NCI-H1930 (cell line): Measurements from ENCODE around the gene UBL4A.

Experiments used
- DNase-seq, 2 experiments: peaks; one replicate each; lab custom pipeline; 2025; lab: John Stamatoyannopoulos, UW

UBL4A gene

DNA sequence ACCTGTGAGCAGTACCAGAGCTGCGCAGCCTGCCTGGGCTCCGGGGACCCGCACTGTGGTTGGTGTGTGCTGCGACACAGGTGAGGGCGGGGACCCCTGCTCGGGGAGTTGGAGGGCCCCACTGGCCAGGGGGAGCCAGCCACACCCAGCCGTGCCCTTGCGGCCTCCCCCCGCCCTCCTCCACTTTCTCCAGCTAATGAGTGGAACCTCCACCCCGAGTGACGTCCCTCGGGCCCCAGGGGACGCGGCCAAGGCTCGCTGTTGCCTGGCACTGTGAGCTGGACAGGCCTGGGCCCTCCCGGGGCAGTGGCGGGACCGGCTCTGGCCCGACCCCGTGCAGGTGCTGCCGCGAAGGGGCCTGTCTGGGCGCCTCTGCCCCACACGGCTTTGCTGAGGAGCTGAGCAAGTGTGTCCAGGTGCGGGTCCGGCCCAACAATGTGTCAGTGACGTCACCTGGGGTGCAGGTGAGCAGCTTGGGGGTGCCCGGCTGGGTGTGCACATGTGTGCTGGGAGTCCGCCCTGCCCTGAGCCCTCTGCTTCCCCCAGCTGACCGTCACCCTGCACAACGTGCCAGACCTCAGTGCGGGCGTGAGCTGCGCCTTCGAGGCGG is 22.7 kb downstream of the UBL4A start:
- no peak for DNase-seq

DNA sequence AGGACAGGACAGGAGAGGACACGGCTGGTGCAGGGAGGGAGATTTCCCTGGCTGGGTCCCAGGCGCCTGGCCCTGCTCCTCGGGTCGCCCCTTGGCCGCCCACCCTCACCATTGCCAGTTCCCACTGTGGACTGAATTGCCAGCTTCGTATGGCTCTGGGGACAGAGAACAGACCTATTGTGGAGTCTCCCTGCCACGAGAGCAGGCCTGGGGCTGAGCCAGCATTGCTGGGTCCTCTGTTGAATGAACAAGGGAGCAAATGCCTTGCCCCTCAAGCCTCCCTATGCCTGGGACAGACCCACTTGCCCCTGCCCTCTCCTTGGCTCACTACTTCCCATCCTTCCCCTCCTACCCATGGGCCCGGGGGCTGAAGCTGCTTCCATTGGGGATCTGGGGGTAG is 24.0 kb downstream of the UBL4A start:
- no peak for DNase-seq

DNA sequence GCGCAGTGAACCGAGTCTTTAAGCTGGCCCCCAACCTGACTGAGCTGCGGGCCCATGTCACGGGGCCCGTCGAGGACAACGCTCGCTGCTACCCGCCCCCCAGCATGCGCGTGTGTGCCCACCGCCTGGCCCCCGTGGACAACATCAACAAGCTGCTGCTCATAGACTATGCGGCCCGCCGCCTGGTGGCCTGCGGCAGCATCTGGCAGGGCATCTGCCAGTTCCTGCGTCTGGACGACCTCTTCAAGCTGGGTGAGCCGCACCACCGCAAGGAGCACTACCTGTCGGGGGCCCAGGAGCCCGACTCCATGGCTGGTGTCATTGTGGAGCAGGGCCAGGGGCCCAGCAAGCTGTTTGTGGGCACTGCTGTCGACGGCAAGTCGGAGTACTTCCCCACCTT is 26.1 kb downstream of the UBL4A start:
- DNase-seq: no peak

DNA sequence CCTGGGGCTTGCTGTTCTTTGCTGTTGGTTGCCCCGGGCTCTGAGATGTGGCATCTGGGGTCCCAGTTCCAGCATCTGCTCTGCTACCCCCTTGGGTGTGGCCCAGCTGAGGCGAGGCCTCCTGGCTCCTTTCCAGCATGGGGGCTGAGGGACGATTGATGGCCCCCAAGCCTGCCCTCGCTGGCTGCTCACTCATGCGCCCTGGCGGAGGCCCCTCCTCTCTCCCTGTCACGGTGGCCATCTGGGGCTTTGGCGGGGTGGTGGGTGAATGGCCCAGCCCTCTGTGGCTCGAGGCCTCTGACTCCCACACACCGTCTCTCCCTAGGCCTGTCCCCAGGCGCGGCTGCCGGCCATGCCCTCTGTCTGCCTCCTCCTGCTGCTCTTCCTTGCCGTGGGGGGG is 26.6 kb downstream of the UBL4A start:
- no peak for DNase-seq

DNA sequence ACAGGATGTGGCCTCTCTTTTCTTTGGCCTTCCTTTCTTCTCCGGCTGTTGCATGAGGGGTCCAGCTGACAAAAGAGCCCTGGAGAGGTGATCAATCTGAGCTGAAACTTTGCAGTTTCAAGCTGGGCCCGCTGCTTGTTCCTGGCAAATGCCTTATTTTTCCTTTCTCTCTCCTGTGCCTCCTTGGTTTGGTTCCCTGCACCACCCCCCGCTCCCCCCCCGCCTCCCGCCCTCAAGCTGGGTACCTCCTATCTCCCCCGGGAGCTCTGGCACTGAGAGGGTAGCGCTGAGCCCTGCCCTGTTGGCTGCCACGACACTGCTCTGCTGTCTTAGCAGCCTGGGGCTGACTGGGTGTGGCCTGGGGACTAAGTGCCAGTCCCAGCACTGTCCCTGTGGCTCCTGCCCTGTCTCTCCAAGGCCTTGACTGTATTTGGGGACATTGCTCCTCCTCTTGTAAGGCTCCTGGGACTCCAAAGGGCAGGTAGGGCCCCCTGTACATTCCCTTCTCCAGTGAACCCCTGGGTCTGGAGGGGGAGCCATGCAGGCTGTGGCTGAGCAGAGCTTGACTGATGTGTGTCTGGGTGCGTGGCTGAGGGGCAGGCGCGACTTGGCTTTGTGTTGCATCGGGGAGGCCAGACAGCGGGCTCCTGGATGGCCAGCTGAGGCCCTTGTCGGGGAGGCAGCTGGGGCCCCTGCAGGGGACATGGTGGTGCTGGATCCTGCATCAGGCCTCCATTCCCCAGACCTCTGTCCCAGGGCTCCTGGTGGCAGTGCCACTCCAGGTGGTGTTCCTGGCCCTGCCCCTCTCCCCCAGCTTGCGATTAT is 27.2 kb downstream of the UBL4A start:
- no peak for DNase-seq

DNA sequence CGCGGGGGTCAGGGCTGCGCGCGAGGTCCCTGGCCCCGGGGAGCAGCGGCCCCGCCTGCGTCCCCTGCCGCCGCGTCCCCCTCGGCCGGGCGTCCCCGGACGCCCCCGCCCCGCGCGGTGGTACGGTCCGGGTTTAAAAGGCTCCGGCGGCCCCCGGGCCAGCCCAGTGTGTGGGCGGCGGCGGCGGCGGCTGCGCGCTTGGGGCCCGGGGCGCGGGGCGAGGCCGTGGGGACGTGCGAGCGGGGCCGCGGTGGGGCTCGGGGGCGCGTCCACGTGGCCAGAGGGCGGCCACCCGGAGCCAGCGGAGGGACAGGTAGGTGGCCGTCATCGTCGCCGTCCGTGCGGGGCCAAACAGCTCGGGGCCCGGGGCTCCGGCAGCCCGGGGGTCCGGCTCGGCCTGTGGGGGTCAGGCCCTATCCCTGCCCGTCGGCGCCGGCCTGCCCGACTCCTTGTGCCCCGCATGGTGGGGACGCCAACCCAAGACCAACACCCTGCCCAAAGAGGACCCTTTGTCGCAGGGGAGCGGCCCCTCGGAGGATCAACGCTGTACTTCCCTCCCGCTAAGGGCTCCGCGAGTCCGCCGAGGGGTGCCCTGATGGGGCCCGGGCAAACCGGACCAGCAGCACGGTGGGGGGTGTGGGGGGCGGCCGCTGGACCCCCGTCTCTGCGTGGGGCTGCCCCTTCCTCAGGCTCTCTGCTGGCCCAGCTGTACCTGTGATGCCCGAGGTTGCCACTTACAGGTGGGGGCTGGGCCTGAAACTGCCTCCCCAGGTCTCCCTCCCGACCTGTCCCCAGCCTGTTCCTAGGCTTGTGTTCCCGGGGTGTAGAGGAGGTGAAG is 28.1 kb downstream of the UBL4A start, which contains the start of gene PLXNA3:
Gene PLXNA3 (plus strand): TSS at position 166 of the 838 bp plus-strand sequence. CDS start 1,903 bp downstream, outside the sequence.
- peak; percentile 16 to 61 for DNase-seq

DNA sequence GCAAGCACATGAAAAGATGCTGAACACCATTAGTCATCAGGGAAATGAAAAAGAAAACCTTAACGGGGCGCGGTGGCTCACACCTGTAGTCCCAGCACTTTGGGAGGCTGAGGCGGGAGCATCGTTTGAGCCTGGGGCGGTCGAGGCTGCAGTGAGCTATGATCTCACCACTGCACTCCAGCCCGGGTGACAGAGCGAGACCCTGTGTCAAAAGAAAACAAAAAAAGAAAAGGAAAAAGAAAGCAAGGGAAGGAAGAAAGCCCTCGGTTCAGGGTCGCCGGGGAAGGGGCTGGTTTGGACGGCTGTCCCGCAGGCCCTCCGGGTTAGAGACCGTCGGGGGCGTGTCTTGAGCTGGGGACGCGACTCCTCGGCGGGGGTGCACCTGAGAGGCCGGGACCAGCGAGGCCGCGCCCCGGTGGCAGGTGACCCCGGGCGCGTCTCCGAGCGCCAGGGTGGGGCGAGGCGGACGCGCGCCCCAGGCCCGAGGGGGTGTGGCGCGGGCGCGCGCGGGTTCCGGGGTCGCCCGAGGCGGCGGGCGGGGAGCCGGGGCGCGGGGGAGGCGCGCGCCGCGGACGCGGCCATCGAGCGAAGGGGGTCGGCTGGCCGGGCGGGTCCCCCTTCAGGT is 28.8 kb downstream of the UBL4A start:
- DNase-seq: peak; percentile 32 to 65

DNA sequence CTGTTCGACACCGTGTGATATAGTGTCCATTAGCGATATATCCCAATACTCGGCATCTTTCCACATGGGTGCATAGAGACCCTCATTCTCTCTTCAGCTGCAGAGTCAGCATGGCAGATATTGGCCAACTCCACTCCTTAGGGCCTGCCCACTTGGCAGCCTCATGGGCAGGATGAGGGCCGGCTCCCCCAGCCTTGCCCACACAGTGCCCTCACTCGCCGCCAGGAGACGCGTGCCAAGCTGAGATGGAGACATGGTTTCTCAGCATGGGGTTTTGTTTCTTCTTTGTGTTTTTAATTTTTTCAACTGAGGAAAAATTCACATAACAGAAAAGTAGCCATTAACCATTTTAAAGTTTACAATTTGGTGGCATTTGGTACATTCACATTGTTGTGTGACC is 33.6 kb downstream of the UBL4A start:
- no peak for DNase-seq

DNA sequence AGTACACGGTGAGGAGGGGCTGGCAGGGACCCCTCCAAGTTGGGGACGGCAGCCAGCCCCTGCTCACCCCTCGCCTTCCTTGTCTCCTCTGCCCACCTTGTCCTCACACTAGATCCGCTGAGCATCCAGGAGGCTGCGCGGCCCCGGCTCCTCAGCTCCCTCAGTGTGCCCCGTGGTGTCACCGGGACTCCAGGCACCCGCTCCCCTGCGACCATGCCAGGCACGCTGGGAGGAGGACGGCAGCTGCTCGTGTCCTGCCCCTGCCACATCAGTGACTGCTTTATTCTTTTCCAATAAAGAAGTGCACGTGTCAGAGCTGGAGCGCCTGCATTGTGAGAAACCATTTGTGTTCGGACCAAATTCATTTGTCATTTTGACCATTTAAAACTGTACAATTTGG is 36.1 kb downstream of the UBL4A start:
- no peak for DNase-seq

DNA sequence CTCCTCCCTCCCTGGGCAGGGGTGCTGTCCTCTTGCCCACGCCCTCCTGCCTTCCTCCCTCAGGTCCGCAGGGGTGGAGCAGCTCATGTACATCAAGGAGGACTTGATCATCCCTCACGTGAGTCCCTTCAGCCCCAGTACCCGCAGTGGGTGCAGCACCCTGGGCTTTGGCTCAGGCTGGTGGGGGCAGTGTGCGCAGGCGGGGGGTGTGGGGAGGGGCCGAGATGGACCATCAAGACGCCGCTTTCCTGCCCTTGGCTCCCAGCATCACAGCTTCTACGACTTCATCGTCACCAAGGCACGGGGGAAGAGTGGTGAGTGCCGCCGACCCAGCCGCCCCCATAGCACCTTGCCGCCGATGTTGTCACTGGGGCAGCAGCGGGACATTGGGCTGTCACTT is 36.8 kb downstream of the UBL4A start:
- DNase-seq: no peak

DNA sequence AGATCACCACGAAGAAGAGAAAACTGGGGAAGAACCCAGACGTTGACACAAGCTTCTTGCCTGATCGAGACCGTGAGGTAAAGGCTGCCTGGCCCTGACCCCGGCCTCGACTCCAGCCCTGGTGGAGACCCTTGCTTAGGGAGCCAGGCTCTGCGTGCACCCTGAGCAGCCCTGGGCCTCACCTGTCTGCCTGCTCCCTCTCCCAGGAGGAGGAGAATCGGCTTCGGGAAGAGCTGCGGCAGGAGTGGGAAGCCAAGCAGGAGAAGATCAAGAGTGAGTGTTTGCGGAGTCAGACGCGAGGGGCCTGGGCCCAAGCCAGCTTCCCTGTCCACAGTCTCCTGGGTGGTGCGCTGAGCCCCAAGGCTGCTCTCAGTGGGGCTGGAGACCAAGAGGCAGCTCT is 37.9 kb downstream of the UBL4A start:
- no peak for DNase-seq

DNA sequence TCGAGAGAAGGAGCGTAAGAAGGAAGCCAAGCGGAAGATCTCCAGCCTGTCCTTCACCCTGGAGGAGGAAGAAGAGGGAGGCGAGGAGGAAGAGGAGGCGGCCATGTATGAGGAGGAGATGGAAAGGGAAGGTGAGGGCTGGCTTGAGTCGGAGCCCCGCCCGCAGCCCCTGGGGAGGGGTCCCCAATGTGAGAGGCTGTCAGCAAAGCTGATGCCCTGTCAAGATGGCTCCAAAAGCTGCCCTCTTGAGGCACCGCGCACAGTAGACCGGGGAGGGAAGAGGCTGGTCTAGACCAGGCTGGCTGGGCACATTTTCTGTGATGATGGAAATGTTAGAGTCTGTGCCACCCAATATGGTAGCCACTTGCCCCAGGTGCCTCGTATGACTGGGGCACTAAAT is 40.0 kb downstream of the UBL4A start:
- DNase-seq: no peak

DNA sequence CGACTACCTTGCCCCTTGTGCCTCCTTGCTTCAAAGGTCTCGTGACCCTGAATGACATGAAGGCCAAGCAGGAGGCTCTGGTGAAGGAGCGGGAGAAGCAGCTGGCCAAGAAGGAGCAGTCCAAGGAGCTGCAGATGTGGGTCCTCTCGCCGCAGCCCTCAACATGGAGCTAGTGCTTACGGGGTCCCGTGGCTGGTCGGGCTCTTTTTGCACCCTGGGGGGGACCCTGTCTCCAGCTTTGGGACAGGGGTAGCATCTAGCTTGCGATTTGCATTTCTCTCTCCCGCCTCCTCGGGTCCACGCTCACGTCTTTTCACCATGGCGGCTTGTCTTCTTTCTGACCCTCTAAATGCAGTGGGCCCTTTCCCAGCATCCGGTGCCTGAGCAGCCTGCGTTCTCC is 40.6 kb downstream of the UBL4A start:
- no peak for DNase-seq

DNA sequence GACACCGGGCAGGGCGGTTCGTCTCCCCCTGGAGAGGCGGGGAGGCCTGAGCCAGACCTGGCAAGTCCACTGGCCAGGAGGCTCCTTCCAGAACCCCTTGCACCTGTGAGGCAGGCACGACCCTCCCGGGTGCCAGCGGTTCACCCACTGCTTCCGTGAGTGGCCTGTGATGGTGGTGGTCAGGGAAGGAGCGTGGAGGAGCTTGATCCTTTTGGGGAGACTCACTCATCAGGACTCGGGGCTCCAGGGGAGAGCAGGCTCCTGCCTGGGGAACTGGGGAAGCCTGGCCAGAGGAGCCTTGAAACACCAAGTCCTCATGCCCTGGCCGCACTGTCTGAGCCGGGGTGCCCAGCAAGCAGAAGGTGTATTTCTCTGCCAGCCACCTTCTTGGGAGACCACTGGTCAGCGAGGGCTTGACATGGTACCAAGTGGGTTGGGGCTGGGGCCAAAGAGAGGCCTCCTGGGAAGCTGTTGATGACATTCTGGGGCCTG is 41.6 kb downstream of the UBL4A start:
- no peak for DNase-seq

DNA sequence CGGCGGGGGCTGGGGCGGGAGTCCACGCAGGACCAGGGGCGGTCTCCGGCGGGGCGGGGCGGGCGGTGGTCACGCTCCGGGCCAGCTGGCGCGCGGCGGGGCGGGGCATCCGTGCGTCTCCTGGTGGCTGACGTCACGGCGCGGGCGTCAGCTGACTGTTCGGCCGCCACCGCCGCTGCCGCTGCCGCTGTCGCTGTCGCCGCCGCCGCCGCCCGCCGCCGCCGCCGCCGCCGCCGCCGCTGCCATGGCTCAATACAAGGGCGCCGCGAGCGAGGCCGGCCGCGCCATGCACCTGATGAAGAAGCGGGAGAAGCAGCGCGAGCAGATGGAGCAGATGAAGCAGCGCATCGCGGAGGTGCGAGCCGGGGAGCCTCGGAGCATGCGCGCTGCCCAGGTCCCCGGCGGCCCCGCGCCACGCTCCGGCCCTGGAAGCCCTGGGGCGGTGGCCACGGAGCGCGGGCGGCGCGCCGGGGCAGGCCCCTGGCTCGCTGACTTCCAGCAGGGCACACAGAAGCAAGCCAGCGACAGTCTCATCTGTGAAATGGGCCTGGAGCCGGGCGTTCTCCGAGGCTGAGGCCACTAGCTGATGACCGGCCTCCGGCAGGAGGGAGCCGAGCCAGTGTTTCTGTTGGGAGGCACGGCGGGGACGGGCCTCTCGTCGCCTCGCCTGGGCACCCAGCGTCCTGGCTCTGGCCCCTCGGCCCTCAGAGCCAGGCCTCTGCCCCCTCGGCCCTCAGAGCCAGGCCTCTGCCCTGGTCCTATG is 42.2 kb downstream of the UBL4A start, which contains the start of gene FAM50A:
Gene FAM50A (plus strand): TSS at position 150 of the 763 bp plus-strand sequence. CDS start 95 bp downstream, at position 245.
- DNase-seq: peak; percentile 48 to 68

DNA sequence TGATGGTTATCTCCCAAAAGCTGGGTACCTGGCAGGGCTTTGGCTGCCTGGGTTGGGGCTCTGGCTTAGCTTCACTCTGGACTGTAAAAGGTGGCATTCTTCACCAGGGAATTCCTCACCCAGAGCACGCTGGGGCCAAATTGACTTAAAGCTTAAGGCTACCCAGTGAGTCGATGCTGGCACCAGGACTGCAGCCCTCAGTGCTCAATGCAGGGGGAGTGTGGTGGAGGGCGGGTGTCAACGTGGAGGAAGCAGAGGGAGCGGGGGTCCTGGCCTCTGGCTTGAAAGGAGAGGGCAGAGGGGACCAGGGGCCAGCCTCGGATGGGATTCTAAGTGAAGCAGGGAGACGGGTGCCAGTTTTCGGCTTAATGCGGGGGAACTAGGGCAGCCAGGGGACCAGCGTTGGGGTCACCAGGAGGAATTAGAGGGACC is 42.9 kb downstream of the UBL4A start:
- DNase-seq: no peak

DNA sequence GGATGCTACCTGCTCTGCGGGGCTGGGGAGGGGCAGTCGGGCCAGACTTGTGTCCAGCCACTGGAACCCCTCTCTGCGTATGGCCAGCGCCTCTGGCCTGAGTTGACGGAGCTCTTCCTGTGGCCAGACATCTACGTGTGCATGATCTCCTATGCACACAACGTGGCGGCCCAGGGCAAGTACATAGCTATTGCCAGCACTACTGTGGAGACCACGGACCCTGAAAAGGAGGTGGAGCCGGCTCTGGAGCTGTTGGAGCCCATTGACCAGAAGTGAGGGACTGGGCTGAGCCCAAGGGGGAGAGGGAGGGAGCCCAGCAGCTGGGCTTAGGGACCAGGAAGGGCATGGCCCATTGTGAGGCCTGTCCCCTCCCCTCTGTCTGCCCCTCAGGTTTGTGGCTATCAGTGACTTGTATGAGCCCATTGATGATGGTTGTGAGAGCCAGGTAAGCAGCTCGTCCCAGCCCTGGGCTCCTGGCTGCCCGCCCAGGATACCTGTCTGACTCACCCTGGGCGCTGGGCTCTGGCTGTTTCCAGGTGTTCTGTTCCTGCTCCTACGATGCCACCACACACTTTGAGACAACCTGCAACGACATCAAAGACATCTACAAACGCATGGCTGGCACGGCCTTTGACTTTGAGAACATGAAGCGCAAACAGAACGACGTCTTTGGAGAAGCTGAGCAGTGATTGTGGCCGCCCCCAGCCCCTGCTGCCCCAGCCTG is 44.3 kb downstream of the UBL4A start:
- no peak for DNase-seq

DNA sequence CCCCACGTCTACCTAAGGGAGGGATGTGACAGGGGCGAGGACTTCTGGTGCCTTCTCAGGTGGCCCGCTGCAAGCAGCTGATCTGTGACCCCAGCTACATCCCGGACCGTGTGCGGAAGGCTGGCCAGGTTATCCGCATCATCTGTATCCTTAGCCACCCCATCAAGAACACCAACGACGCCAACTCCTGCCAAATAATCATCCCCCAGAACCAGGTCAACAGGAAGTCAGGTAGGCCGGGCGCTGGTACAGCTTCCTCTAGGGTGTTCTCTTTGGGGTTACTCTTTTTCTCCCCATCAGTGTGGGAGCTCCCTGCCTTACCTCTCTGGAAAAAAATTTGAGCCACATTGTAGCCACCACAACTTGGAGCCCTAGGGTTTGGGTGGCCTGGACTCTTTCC is 44.9 kb downstream of the UBL4A start:
- no peak for DNase-seq

DNA sequence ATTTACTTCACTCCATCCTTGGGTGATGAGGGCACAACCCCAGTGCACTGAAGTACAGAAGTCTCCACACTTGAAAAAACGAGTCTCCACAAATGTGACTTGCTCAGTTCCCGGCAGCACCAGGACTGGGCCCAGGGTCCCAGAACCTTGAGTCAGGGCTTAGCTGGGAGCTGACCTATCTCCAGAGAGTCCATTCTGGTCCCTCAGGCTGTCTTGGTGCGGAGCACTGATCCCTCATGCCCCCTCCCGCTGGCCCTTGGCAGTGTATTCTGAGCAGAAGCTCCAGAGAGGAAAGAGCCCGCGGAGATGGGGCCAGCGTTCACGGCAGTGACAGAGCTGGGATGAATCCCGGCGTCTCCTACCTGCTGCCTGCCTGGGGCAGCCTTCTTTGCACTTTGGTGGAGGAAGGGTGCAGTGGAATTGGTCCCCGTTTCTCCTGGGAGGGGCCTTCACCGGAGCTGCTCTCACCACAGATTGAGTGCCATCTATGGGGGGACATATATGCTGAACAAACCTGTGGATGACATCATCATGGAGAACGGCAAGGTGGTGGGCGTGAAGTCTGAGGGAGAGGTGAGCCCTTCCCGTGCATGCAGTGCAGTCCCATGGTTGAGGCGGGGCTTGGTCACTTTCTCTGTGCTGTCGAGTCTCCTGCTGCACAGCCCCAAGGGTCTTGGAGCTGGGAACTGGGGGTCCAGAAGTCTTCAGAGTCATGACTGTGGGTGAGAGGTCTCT is 45.6 kb downstream of the UBL4A start:
- no peak for DNase-seq

DNA sequence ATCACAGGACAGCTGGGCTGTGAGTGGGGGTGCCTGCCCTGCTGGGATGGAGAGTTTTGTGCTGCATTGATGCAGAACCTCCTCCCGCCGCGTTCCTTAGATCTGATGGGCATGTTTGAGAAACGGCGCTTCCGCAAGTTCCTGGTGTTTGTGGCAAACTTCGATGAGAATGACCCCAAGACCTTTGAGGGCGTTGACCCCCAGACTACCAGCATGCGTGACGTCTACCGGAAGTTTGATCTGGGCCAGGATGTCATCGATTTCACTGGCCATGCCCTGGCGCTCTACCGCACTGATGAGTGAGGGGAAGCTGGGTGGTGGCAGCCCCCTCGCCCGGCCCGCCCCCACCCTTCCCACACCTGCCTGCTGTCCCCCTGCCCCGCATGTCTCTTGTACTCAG is 46.6 kb downstream of the UBL4A start:
- no peak for DNase-seq
